HG03439 (cell line): ENCODE results near the gene SEMA5B.
A peak's percentile ranks its signal among the peaks of the same experiment; 100 is the strongest.

Experiments
- ATAC-seq: cut with Tn5 transposase; IDR thresholded peaks from one replicate; pipeline ENCODE4 v1.9.1; 2021; ENCODE audit warnings: mild to moderate bottlenecking, moderate library complexity; ENCODE audit not compliant: unreplicated experiment

Gene SEMA5B, protein sequence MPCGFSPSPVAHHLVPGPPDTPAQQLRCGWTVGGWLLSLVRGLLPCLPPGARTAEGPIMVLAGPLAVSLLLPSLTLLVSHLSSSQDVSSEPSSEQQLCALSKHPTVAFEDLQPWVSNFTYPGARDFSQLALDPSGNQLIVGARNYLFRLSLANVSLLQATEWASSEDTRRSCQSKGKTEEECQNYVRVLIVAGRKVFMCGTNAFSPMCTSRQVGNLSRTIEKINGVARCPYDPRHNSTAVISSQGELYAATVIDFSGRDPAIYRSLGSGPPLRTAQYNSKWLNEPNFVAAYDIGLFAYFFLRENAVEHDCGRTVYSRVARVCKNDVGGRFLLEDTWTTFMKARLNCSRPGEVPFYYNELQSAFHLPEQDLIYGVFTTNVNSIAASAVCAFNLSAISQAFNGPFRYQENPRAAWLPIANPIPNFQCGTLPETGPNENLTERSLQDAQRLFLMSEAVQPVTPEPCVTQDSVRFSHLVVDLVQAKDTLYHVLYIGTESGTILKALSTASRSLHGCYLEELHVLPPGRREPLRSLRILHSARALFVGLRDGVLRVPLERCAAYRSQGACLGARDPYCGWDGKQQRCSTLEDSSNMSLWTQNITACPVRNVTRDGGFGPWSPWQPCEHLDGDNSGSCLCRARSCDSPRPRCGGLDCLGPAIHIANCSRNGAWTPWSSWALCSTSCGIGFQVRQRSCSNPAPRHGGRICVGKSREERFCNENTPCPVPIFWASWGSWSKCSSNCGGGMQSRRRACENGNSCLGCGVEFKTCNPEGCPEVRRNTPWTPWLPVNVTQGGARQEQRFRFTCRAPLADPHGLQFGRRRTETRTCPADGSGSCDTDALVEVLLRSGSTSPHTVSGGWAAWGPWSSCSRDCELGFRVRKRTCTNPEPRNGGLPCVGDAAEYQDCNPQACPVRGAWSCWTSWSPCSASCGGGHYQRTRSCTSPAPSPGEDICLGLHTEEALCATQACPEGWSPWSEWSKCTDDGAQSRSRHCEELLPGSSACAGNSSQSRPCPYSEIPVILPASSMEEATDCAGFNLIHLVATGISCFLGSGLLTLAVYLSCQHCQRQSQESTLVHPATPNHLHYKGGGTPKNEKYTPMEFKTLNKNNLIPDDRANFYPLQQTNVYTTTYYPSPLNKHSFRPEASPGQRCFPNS

DNA sequence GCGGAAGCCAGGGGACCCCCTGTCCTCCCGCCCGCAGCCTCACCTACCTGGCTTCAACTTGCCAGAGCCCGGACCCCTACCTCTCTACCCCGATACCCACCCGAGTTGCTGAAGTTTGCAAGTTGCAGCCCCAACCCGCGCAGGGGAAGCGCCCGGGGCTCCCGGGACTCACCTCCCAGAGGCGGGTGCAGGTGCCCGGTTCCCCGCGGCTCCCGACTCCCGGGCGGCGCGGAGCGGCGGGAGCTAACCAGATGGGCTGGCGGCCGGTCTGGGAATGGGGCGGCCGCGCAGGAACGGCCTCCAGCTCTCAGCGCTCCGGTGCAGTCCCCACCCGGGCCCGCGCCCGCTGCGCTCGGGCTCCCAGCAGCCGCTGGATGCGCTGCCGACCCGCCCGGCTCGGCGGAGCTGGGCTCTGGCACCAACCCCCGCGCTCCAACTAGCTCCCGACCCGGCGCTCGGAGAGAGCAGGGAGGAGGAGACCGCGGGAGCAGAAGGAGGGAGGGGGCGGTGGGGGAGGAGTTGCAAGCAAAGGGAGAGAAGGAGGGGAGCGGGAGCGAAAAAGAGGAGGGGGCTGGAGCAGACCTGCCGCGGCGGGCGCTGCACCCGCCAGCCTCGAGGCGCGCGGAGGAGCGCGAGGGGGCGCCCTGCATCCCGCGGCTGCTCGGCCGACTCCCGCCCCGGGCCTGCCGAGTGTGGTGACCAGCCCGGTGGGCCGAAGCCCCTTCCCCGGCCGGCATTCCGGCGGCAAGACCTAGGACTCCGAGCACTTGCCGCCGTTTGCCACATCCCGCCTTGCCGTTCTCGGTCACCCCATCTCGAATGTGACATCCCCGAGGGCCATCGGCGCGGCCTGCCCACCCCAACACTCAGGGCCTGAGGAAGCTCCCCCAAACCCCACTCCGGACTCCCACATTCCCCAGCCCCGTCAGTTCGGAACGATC, at the start of gene SEMA5B:
SEMA5B (minus strand) TSS at position 472 of the 941 bp plus-strand sequence. CDS start 66,500 bp downstream, outside the sequence.
- ATAC-seq, result no peak

DNA sequence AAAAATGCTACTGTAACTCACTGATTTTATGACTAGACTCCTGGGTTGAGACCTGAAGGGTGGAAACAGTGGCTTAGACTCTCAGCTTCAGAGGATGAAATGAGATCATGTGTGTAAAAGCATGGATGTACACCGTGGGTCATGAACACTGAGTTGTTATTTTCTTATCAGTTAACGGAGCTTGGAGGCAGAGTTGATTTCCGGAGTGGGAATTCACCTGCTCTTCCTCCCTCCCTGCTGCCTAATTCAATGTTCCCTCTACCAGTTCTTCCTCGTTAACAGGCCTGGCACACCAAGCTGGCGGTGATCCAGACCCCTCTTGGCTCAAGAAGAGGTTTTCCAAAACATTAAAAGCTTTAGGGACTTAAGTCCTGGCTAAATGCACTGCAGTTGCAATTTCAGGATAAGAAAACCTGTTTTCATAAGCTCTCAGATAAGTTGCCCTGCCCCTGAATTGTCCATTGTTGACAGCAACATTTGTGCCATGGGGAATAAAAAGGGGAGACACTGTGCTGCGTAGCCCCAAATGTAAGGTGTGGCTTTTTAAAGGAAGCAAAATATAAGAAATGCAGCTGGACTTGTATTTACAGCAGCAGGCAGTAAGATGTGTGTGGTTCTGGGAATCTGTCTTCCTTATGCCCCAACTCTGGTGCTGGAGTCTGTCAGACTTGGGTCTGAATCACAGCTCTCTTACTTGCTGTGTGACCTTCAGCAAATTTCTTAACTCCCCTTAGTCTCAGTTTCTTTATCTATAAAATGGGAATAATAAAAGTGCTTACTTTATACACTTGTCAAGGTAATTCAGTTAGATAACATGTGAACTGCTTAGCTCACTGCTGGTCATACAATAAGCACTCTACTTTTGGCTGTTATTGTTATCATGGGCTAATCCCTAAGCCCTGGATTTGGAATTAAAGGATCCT, 49.2 kb upstream of the SEMA5B start:
- ATAC-seq, result no peak

DNA sequence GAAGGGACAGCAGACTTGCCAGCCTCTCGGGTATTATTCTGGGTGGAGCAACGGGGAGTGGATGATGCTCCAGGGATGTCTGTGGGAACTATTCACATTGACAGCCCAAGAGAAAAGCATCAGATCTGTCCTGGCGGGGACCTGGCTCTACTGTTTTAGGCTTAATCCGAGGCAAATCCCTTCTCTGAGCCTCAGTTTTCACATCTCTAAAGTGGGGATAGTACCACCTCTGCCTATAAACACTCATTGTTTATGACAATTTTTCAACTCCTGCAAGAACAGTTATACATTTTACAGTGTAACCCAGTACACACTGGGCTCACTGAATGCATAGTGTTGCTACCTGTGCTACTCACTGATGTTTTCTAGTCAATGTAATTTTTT, 48.5 kb upstream of the SEMA5B start:
- no peak for ATAC-seq

DNA sequence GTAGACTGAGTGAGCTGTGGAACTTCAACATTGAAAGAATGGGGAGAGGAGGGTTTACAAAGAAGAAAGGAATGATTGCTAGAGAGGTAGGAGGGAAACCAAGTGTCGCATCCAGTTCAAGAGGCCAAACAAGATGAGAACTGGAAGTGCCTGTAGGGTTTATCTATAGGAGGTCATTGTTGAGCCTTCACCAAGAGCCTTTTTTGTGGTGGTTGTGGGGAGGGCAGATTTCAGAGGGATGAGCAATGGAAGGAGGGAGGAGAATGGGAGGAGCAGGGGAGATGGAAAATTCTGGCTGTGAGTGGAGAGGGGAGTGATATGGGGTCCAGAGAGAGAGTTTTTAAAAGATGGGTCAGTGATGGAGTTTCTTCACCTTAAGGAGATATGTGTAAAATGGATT, 47.8 kb upstream of the SEMA5B start:
- no peak for ATAC-seq

DNA sequence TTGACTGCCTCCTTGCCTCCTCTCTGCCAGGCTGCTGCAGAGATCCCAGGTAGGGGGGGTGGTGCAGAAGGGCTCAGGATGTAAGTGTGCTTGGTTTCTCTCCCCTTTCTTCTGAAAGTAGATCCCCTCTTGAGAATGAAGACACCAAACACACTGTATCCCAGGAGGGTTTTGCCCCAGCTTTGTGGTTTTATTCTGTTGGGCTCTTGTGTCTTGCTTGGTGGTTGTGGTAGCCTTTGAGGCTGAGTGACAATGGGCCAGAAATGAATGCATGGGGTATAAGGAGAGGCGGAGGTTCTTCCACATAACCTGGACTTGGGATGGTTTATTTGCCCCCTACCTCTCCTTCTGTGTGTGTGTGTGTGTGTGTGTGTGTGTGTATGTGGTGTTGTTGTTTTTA, 45.0 kb upstream of the SEMA5B start:
- ATAC-seq, result no peak

DNA sequence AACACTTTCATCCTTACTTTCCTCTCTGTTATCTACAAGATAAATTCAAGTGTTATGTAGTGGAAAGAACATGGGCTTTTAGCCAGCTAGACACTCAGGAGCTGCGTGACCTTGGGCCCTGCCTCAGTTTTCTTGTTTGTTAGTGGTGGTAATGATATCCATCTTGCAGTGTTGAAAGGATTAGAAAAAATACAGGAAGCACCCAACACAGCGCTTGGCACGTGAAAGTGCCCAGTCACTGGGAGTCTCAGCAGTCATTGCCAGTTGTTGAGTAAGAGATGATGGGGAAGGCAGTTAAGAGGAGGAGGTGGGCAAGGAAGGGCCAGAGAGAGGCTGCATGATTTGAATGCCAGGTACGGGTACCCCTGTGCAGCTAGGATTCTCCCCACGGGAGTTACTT, 44.6 kb upstream of the SEMA5B start:
- no peak for ATAC-seq

DNA sequence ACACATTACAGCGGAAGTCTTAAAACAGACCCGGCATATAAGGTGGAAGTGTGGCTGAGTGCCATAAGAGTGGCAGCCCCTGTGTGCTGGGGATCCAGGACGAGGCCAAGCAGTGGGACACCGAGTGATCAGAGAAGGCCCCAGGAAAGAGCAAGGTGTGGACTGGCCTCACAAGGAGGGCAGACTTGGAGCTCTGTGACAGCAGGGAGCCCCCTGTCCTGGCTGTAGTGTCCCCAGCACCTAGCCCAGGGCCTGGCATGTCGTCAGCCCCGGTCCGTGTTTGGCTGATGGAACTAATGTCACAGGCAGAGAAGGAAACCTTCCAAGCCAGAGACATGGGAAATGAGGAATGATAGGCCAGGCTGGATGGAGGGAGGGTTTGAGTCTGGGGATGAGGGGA, 44.0 kb upstream of the SEMA5B start:
- ATAC-seq, result no peak

DNA sequence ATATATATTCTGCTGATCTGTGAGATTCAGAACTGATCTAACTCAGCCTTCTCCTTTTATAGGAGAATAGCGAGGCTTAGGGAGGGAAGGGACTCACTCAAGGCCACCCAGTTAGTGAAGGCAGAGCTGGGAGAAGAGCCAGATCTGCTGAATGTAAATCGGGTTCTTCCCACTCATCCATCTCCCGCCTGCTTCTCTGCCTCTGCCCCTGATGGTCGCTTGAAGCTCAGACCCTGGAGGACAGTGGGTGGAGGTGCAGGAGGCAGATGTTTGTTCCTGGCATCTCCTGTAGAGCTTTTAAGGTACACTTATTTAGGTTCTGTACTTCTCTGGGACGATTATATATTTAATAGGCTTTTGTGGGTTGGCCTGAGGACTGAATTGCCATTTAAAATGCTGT, 43.6 kb upstream of the SEMA5B start:
- ATAC-seq, result no peak

DNA sequence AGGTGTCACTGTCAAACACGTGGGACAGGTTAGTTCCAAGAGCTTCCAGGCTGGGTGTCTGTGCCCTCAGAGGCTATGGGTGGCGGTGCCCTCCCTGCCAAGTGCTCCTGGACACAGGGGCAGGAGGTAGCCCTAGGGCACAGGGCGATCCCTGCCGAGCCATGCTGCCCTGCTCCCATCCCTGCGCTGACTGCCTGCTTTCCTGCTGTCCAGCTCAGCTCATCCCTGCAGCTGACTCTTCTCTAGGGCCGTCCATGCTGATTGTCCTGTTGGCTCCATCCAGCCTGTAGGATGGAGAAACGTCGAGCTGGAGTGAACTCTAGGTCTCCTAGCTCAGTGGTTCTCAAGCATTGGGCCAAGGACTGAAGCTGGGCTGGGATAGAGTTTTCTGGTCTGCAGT, 42.9 kb upstream of the SEMA5B start:
- ATAC-seq, result no peak

DNA sequence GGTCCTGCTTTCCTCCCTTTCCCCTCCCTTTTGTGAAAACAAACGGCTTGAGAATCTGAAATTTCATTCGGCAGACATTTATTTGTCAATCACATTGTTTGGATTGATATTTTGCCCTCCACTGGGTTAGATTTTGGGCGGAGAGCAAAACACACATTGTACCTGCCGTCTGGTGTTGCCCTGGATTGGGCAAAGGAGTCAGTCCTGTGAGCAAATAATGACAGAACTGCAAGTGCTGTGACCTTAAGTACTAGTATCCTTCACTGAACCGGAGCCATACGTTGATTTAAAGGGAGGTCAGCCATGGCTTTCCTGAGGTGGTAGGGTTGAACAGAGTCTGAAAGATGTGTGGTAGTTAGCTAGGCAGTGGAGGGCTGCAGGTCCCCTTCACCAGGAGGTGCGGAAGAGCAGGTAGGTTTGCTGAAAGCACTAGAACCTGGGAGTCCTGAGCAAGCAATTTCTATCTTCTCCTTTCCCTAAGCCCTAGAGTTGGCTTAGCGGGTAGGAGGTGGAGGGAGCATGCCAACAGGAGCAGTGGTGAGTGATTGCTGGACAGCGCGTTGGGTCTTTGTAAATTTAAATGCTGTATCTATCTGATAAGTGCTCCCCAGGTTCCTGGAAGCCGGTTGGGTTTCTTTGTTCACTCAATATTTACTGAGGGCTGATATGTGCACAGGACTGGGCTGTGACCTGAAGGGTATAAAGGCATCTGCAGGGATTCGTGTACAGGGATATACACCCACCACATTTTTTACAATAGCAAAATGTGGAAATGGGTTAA, 41.2 kb upstream of the SEMA5B start:
- no peak for ATAC-seq

DNA sequence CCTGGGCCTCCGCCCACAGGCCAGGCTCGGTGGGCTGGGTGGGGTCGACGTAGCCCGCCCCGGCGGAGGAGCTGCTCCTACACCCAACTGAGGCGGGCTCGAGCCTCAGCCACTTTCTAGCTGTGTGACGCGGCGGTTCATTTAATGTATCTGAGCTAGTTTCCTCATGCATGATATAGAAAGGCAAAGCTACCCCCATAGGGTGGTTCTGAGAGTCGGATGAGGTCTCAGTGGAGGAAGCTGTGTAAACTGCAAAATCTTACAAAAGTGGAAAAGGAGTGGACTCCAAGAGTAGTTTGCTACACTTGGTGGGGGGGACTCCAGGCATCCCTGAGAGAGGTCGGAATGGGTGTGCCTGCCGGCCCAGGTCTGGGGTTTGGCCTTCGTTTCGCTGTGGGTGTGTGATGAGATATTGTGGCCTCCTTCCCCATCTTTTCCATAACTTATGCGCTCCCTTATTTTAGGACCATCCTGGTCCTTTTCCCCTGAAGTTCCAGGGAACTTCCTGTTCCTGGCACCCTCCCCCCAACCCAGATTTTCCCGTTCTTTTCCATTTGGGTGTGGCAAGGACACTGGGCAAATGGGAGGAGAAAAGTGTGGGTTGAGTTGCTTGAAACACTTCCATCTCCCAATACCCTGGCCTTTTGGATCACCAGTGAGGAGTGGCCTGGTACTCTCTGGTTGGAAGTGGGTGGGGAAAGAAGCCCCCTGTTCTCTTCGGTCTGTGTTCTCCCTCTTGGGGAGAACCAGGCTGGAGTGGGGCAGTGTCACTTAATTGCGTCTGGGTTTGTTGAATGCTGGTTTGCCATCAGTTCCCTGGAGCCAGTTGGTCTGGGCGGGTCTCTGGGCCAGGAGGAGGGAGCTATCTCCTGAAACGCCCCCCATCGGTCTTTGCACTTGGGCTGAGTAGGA, 40.4 kb upstream of the SEMA5B start:
- no peak for ATAC-seq

DNA sequence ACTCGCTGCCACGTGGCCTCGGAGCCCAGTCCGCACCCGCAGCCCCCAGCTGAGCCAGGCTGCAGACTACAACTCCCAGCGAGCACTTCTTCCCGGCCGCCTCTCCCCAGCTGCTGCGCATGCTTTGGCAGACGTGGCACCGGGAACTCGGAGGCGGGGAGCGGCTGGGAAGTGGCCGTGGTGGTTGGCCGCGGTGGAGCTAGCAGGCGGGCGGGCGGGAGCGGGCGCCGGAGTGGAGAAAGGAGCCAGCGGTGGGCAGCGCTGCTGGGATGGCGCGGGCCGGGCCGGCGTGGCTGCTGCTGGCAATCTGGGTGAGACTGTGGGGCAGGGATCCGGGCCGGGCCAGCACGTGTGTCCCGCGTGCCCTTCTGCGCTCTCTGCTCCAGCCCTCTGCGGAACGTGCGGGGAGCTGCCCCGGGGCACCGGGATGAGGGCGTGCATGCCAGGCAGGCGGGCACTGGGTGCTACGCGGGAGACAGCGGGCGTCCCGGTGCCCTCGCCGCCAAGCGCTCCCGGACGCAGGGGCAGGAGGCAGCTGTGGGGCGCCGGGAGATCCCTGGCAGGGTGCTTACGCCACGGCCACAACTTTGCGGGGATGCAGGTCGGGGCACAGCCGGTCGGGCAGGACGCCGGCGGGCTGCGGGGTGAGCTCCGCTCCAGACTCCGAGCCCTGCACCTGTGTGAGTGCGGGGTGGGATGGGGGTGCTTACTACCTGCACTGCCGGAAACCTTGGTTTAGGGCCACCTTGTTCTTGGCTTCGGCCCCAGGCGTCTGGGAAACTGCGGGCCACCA, 39.5 kb upstream of the SEMA5B start, which contains the start of gene PDIA5:
PDIA5 (plus strand) TSS at position 130 of the 793 bp plus-strand sequence; CDS start at position 270, 140 bp downstream.
- ATAC-seq, result peak; percentile 87

DNA sequence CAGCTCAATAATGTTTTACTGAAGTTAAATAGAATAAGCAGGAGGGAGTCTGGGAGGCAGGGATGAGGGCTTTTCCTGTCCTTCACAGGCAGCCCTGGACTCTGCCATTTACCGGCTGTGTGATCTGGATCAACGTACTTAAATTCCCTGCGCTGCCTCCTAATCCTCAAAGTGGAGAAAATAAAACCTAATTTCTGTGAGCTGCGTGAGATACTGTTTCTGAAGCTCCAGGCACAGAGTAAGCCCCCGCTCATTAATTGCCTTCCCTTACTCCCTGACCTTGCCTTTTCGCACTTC, 39.0 kb upstream of the SEMA5B start:
- ATAC-seq, result no peak

DNA sequence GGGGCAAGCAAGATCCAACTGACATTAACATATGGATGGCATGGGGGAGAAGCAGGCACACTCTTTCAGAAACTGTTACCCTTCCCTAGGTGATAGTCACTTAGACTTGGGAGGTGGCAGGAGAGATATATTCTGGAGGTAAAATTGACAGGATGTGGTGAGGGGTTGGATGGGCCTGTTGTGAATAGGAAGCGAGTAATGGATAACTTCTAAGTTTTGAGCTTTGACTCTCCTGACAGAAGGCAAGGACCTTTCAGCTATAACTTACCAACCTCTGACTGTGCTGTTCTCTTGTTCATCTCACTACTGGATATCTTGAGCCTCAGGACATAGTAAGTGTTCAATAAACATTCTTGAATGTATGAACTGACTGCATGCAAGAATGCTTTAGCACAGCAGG, 37.4 kb upstream of the SEMA5B start:
- no peak for ATAC-seq

DNA sequence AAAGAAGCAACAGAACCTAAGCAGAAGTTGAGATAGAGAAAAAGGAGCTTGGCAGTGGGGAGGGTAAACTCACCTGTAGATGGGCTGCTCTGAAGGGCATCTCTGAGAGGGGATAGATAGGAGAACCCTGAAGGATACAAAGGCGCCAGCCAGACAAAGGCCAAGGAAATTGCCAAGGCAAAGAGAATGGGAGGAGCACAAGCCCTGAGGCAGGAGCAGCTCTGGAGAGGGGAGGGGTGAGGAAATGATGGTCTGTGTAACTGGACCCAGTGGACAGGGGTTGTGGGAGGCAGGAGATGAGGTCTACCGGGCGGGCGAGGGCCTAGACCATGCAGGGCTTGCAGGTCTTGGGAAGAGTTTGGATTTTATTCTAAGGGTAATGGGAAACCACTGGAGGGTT, 36.9 kb upstream of the SEMA5B start:
- no peak for ATAC-seq

DNA sequence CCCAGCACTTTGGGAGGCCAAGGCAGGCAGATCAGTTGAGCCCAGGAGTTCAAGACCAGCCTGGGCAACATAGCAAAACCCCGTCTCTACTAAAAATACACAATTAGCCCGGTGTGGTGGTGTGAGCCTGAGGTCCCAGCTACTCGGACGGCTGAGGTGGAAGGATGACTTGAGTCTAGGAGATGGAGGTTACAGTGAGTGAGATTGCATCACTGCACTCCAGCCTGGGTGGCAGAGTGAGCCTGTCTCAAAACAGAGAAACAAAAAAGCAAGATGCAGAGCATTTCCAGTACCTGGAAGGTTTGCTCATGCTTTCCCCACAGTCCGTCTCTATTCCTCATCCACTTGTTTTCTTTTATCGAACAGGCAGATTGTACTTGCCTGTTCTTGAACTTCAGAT, 35.5 kb upstream of the SEMA5B start:
- no peak for ATAC-seq

DNA sequence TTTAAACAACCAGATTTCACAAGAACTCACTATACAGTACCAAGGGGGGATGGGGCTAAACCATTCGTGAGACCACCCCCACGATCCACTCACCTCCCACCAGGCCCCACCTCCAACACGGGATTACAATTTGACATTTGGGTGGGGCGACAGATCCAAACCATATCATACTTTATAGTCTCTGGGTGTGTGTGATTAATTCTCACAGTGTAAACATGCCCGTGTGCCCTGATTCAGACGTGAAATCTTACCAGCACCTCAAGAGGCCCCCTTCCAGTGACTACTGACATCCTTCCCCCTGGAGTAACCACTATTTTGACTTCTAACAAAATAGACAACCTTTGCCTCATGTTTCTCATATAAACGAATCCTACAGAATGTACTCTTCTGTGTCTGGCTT, 34.3 kb upstream of the SEMA5B start:
- no peak for ATAC-seq
